Prostate gland (tissue), 2 donors: Measurements from ENCODE around the gene SLC44A2. TPM values are rescaled to one million over a fixed set of nuclear protein-coding genes. Genes with fewer than 3 reads are reported as not detected.

Source experiments
- DNase-seq: peaks from one replicate; pipeline ENCODE4 v3.0.0-alpha.2; 2019; ENCODE audit warnings: low spot score
- H3K27ac ChIP-seq, 2 donors: fragments of 200-600 bp; sonication (generic); 2 replicates each; pipeline ENCODE4 v1.5.1; 2017 to 2019
- H3K27me3 ChIP-seq: fragments of 200-600 bp; sonication (generic); replicated peaks from 2 replicates; pipeline ENCODE4 v1.5.1; 2019; ENCODE audit not compliant: insufficient read depth
- H3K36me3 ChIP-seq, 2 donors: fragments of 200-600 bp; sonication (generic); 1 replicate in 1 of 2; 2 replicates in 1 of 2; pipeline versions ENCODE4 v1.5.1 to v1.8.1; 2017 to 2019
- H3K4me1 ChIP-seq: fragments of 200-600 bp; sonication (generic); replicated peaks from 2 replicates; pipeline ENCODE4 v1.5.1; 2019
- H3K4me3 ChIP-seq, 2 donors: fragments of 200-600 bp; sonication (generic); 2 replicates each; pipeline ENCODE4 v1.5.1; 2017 to 2019
- H3K9me3 ChIP-seq: fragments of 200-600 bp; sonication (generic); 2 replicates; pipeline ENCODE4 v1.5.1; 2017
- CTCF ChIP-seq, 4 experiments: fragments of 200-600 bp in 2 of 4; fragments of 450-650 bp in 2 of 4; sonication (generic) in 2 of 4; IDR thresholded peaks; 1 replicate in 3 of 4; 2 replicates in 1 of 4; pipeline ENCODE4 v1.5.1; 2016 to 2019; ENCODE audit warnings: antibody characterized with exemption in 4 of 4, mild to moderate bottlenecking in 2 of 4, moderate library complexity in 2 of 4
- POLR2A ChIP-seq: fragments of 450-650 bp; IDR thresholded peaks from one replicate; pipeline ENCODE4 v1.6.1; 2016; ENCODE audit warnings: antibody characterized with exemption, mild to moderate bottlenecking
- POLR2AphosphoS5 ChIP-seq: sonication (generic); formaldehyde crosslinking; IDR thresholded peaks from one replicate; pipeline ENCODE4 v1.6.1; 2017; ENCODE audit warnings: antibody characterized with exemption
- WGBS: methylation state at CpG from one replicate; pipeline ENCODE4 v1.1.5; 2018; 5-methylcytosine and 5-hydroxymethylcytosine counted together
- intact Hi-C: fragments of 100-400 bp; cut with DNase I; formaldehyde crosslinking; loops from one replicate; pipeline ENCODE4 v1.14.2; 2022
- total RNA-seq, 2 donors: library from RNA; depleted of rRNA; stranded (reverse); fragments of >200 nt; gene quantifications; one replicate each; pipeline ENCODE4 v1.1.0, GENCODE V29; 2016

Gene SLC44A2
- 100 to 1,000 TPM in 1 of 2 donors, 10 to 100 TPM in 1; 91.1 to 402 TPM for total RNA-seq

GRCh38 chr19:10625003-10625761, at the start of gene SLC44A2:
TSS of gene SLC44A2 (plus strand) at chr19:10625553. CDS start at chr19:10625634, 81 bp downstream.
- 8% methylated on average over 24 of the region's 53 CpGs for WGBS
- no peaks in the 10 kb centered on the region for H3K4me1 ChIP-seq
- H3K9me3 ChIP-seq = no peaks in the 10 kb centered on the region
- intact Hi-C loops = no loop called here
- DNase-seq = peak; percentile 85
- H3K27ac ChIP-seq = peak within 1 kb of the TSS; percentile 86 to 87
- TF ChIP-seq POLR2A (peak; percentile 83), CTCF (IDR thresholded peaks at IDR 0.05) (peak in 1 of 4 experiments; percentile 34), POLR2AphosphoS5 (peak; percentile 90)
- H3K36me3 ChIP-seq = no peaks in the 10 kb centered on the region
- H3K27me3 ChIP-seq = no peaks in the 10 kb centered on the region
- H3K4me3 ChIP-seq = peak within 1 kb of the TSS; percentile 67 to 79

GRCh38 chr19:10577951-10578350, 47.4 kb upstream of the SLC44A2 start:
- 96% methylated on average over 6 of the region's 6 CpGs for WGBS
- no peak for DNase-seq
- Histone ChIP-seq H3K4me3 (no peak overlapping the region), H3K9me3 (no peaks in the 10 kb centered on the region), H3K27ac (no peak overlapping the region), H3K27me3 (no peaks in the 10 kb centered on the region), H3K4me1 (no peaks in the 10 kb centered on the region), H3K36me3 (no peaks in the 10 kb centered on the region)
- no peak for TF ChIP-seq POLR2AphosphoS5
- TF ChIP-seq CTCF (IDR thresholded peaks at IDR 0.05) = no peak
- no peak for TF ChIP-seq POLR2A
- intact Hi-C loops = no loop called here

- Histone ChIP-seq H3K27ac (no peak overlapping the region), H3K4me3 (no peak overlapping the region), H3K9me3 (no peaks in the 10 kb centered on the region), H3K4me1 (no peaks in the 10 kb centered on the region), H3K27me3 (no peaks in the 10 kb centered on the region), H3K36me3 (no peaks in the 10 kb centered on the region)
- 24% methylated on average over 31 of the region's 31 CpGs for WGBS
- peak; percentile 77 for TF ChIP-seq POLR2AphosphoS5
- TF ChIP-seq CTCF (IDR thresholded peaks at IDR 0.05) = peak; percentile 96 to 99 (median 98)
- TF ChIP-seq POLR2A = no peak
- intact Hi-C loops = loop anchor here (1.0 kb wide), 1 partner anchor 63 kb away; no protein-coding TSS in a partner anchor
- peak; percentile 85 for DNase-seq
These were observed 44.2 kb upstream of the SLC44A2 start for GRCh38 chr19:10580979-10581631.

- H3K4me1 ChIP-seq = no peaks in the 10 kb centered on the region
- no peak for DNase-seq
- H3K36me3 ChIP-seq = no peaks in the 10 kb centered on the region
- no peaks in the 10 kb centered on the region for H3K27me3 ChIP-seq
- H3K4me3 ChIP-seq = no peak overlapping the region
- 87% methylated on average over 13 of the region's 13 CpGs for WGBS
- H3K9me3 ChIP-seq = no peaks in the 10 kb centered on the region
- intact Hi-C loops = no loop called here
- no peak for TF ChIP-seq POLR2A
- TF ChIP-seq POLR2AphosphoS5 = no peak
- TF ChIP-seq CTCF (IDR thresholded peaks at IDR 0.05) = no peak
- H3K27ac ChIP-seq = no peak overlapping the region
These were observed 43.3 kb upstream of the SLC44A2 start for GRCh38 chr19:10582091-10582490.
